ENCODE results near the gene PCDH12.
A peak's percentile ranks its signal among the peaks of the same experiment; 100 is the strongest.

Gene PCDH12

DNA sequence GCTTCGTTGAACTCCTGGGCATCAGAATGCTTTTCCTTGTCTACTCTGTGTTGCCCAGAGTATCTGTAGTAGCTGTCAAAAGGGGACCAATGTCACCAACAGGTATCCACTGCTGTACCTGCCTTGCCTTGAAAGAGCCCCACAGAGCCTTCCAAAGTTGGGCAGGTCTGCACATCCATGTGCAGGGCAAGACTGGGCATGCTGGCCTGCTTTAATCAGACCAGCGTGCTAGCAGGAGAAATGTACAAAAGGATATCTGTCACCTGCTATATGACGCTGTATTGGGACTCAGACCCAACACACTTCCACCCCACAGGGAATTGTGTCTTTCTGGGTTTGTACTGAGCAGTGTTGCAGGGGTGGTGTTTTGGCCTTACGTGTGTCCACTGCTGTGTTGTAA lies 22.5 kb downstream of the PCDH12 start:
- no peak for DNase-seq

GRCh38 chr5:141934099-141934844 lies 23.7 kb downstream of the PCDH12 start:
- no peak for DNase-seq

DNA sequence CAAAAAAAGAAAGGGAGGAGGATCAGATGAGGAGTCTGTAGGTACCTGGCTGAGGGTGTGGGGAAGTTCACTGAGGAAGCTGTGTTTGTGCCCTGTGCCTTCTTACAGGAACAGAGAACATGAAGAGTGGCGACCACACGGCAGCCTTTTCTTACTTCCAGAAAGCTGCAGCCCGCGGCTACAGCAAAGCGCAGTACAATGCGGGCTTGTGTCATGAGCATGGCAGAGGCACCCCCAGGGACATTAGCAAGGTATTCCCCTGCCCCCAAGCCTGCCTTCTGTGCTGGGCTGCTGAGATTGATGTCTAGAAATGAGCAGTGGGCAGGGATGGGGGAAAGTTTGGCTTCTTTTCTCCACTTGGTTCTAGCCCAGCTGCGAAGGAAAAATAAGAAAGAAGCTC lies 24.9 kb downstream of the PCDH12 start:
- DNase-seq = no peak

GRCh38 chr5:141931694-141932093 lies 26.3 kb downstream of the PCDH12 start:
- DNase-seq = no peak

GRCh38 chr5:141929398-141930058 lies 28.5 kb downstream of the PCDH12 start:
- no peak for DNase-seq

- DNase-seq = no peak
Observed at GRCh38 chr5:141928051-141928450, 30.0 kb downstream of the PCDH12 start.

- DNase-seq = no peak
Observed at GRCh38 chr5:141926434-141926833, 31.6 kb downstream of the PCDH12 start.

GRCh38 chr5:141923448-141924313 lies 34.3 kb downstream of the PCDH12 start, which contains the start of gene DELE1:
DELE1 (plus strand) TSS chr5:141923871; CDS start chr5:141923942, 71 bp downstream.
- DNase-seq = peak; percentile 97

DNA sequence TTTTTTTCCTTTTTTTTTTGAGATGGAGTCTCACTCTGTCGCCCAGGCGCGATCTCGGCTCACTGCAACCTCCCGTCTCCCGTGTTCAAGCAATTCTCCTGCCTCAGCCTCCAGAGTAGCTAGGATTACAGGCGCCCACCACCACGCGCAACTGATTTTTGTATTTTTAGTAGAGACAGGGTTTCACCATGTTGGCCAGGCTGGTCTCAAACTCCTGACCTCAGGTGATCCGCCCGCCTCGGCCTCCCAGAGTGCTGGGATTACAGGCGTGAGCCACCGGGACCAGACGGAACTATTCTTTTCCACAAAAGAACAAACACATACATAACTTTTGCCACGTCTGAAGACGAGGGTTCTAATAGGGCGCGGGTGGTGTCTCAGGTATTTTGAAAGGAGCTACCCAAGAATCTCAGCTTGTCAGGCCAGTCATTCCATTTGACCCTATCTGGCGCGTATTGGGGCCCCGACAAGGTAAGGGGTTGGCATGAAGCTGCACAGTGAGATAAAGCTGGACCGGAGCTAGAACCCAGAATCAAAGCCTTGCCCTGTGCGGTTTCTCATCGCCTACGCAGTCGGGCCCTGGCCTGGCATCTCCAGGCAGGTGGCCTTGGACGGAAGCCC lies 35.1 kb downstream of the PCDH12 start:
- peak; percentile 37 for DNase-seq

DNA sequence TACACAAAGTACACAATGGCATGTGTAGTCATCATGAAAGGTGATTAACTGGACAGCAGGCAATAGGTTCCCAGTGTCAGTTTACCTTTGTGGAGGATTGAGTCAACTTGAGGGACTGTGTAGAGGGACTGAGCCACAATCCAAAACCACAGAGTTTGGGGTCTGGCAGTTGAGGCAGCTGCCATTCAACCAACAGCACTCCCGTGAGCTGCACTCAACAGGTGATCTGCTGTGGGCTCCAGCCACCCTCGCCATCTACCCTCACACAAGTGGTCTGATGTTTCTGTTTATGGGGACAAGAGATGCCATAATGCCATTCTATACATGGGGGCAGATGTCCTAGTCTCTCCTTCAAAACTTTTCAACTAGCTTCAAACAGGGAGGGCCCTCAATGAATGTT lies 37.2 kb downstream of the PCDH12 start:
- DNase-seq = no peak

GRCh38 chr5:141919218-141920119 lies 38.5 kb downstream of the PCDH12 start:
- no peak for DNase-seq

- no peak for DNase-seq
Observed at GRCh38 chr5:141917760-141918159, 40.2 kb downstream of the PCDH12 start.

GRCh38 chr5:141916522-141916921 lies 41.5 kb downstream of the PCDH12 start:
- DNase-seq = no peak

- no peak for DNase-seq
Observed at GRCh38 chr5:141915881-141916336, 42.1 kb downstream of the PCDH12 start.

GRCh38 chr5:141914797-141915196 lies 43.2 kb downstream of the PCDH12 start:
- DNase-seq = no peak

GRCh38 chr5:141914199-141914743 lies 43.7 kb downstream of the PCDH12 start:
- peak; percentile 10 for DNase-seq

DNA sequence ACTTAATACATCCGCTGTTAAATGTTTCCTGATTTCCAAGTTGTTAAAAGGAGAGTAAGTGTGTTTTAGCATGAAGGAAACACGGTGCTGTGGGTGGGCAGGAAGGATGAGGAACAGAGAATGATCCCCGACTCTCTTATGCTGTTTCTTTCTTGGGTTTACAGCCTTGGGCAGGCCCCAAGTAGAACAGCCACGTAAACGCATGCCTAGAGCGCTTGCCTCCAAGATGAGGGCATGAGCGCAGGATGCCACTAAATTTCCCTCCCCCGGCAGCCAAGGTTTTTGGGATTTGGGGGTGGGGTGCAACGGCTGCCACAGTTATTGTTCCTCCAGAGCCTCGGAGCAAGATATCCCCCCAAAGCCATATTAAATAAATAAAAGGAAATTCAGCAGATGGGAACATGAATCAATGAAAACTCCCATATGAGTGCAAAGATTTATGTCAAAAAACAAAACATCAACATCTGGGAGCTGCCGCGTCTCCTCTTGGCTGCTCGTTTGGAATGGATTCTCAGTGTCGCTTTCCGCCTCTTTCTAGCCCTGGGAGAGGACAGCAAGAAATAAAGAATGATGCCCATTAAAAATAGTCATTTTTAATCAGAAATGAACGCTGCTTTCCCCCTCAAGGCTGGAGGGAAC lies 44.3 kb downstream of the PCDH12 start:
- no peak for DNase-seq

GRCh38 chr5:141910271-141910673 lies 47.7 kb downstream of the PCDH12 start:
- DNase-seq = no peak

DNA sequence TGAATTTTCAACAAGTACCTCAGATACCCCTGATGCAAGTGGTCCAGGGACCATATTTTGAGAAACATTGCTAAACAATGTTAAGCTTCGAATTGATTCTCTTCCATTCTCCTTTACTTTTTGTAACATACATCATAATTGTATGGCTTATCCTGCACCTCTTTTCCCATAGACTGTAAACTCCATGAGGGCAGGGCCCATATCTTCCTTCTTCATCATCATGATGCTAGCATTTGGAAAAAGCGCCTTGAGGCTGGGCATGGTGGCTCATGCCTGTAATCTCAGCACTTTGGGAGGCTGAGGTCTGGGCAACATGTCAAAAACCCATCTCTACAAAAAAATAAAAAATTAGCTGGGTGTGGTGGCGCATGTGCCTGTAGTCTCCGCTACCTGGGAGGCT lies 48.8 kb downstream of the PCDH12 start:
- DNase-seq = no peak

GRCh38 chr5:141908796-141909195 lies 49.2 kb downstream of the PCDH12 start:
- no peak for DNase-seq

GRCh38 chr5:141906972-141907371 lies 51.0 kb downstream of the PCDH12 start:
- DNase-seq = no peak
